AG09319 (cell line): ENCODE data around the gene TPSAB1.

ENCODE experiments used
- DNase-seq: peaks from one replicate; pipeline ENCODE4 v3.0.0-alpha.2; 2010; ENCODE audit warnings: low read depth; ENCODE audit errors: extremely low read depth
- TF ChIP-seq, protein P1 (sequence below): IDR thresholded peaks from 2 replicates; pipeline ENCODE4 v1.5.1; 2011; ENCODE audit warnings: low read depth, mild to moderate bottlenecking, inconsistent platforms, low read length, moderate library complexity

The TPSAB1 gene

GRCh38 chr16:1281517-1281916 is 41.0 kb downstream of the TPSAB1 start:
- DNase-seq = no peak

GRCh38 chr16:1282324-1282973 is 41.9 kb downstream of the TPSAB1 start:
- DNase-seq = no peak
- TF ChIP-seq, protein P1, sequence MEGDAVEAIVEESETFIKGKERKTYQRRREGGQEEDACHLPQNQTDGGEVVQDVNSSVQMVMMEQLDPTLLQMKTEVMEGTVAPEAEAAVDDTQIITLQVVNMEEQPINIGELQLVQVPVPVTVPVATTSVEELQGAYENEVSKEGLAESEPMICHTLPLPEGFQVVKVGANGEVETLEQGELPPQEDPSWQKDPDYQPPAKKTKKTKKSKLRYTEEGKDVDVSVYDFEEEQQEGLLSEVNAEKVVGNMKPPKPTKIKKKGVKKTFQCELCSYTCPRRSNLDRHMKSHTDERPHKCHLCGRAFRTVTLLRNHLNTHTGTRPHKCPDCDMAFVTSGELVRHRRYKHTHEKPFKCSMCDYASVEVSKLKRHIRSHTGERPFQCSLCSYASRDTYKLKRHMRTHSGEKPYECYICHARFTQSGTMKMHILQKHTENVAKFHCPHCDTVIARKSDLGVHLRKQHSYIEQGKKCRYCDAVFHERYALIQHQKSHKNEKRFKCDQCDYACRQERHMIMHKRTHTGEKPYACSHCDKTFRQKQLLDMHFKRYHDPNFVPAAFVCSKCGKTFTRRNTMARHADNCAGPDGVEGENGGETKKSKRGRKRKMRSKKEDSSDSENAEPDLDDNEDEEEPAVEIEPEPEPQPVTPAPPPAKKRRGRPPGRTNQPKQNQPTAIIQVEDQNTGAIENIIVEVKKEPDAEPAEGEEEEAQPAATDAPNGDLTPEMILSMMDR = no peak

More at GRCh38 chr16:1281517-1281916, 41.0 kb downstream of the TPSAB1 start:
- TF ChIP-seq, protein P1 = no peak

GRCh38 chr16:1283296-1283695 is 42.8 kb downstream of the TPSAB1 start:
- no peak for DNase-seq
- TF ChIP-seq, protein P1 = no peak

GRCh38 chr16:1283996-1284616 is 43.6 kb downstream of the TPSAB1 start:
- TF ChIP-seq, protein P1 = no peak
- no peak for DNase-seq

DNA sequence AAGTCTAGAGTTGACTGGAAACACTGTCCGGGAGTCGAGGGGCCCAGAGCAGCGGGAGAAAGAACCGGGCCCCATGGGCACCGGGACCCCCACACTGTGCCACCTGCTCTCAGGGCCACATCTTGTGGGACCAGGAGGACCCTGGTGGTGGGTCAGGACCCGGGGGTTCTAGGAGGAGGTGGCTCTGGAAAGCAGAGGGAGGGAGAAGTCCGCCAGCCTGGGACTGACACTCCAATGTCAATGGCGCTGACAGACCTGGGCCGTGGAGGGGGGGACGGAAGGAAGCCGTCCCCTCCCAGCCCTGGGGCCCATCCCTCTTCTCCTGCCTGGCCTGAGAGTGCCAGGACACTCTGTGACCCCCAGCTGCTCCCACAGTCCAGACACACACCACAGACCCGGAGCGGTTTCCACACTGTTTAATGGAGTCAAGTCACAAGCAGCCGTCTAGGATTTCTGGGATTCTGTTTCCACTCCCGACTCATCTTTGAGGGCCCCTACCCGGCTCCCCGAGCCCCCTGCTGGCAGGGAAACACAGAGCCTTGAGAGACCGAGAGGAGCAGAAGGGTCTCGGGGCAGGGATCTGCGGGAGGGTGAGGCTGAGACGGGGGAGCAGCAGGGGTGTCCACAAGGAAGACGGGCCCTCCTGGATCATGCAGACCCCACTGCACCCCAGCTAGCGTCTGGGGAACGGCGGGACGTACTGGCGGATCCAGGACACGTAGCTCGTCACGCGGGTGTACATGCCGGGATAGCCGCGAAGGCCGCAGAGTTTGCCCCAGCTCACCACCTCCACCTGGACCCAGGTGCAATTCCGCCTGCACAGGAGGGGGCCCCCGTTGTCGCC is 45.4 kb downstream of the TPSAB1 start:
- no peak for DNase-seq
- TF ChIP-seq, protein P1 = no peak

- TF ChIP-seq, protein P1 = no peak
- DNase-seq = no peak
Measured at GRCh38 chr16:1286513-1287094, 46.1 kb downstream of the TPSAB1 start.
